Calu3 (cell line): Measurements from ENCODE around the gene UROC1. TPM values are rescaled to one million over a fixed set of nuclear protein-coding genes. Genes with fewer than 3 reads are reported as not detected.

Experiments used
- BruUV-seq: library from RNA; stranded (reverse); fragments of 400-500 nt; replicated peaks from 2 replicates; lab custom pipeline; 2021; lab: Mats Ljungman, UMichigan
- CTCF ChIA-PET: fragments of 300-600 bp; sonication (Branson Sonifier 250); formaldehyde crosslinking; loops from one replicate; lab custom pipeline; 2022; ENCODE audit warnings: antibody characterized with exemption; lab: Charles Lee
- DNase-seq: peaks from one replicate; pipeline ENCODE4 v3.0.0; 2022
- H3K27ac Mint-ChIP-seq: one replicate; pipeline ENCODE4 v1.8.0; 2022; ENCODE audit warnings: mixed read lengths; ENCODE audit not compliant: unreplicated experiment
- H3K27me3 Mint-ChIP-seq: one replicate; pipeline ENCODE4 v1.8.0; 2022; ENCODE audit warnings: mixed read lengths; ENCODE audit not compliant: unreplicated experiment
- H3K36me3 Mint-ChIP-seq: one replicate; pipeline ENCODE4 v1.8.0; 2022; ENCODE audit warnings: mild to moderate bottlenecking, moderate library complexity, mixed read lengths; ENCODE audit not compliant: insufficient read depth, unreplicated experiment
- H3K4me1 Mint-ChIP-seq: one replicate; pipeline ENCODE4 v1.8.0; 2022; ENCODE audit warnings: mild to moderate bottlenecking, low read depth, mixed read lengths; ENCODE audit not compliant: unreplicated experiment
- H3K4me3 Mint-ChIP-seq: one replicate; pipeline ENCODE4 v1.8.0; 2022; ENCODE audit warnings: mild to moderate bottlenecking, low read depth, moderate library complexity, mixed read lengths; ENCODE audit not compliant: unreplicated experiment
- H3K9me3 Mint-ChIP-seq: one replicate; pipeline ENCODE4 v1.8.0; 2022; ENCODE audit warnings: low read depth, mixed read lengths; ENCODE audit not compliant: unreplicated experiment
- intact Hi-C: fragments of 100-400 bp; cut with micrococcal nuclease; formaldehyde crosslinking; loops from one replicate; pipeline ENCODE4 v1.10.0; 2022; ENCODE audit not compliant: unreplicated experiment
- total RNA-seq: library from RNA; stranded (reverse); gene quantifications from 2 replicates; pipeline ENCODE4 v1.2.3, GENCODE V29; 2022
- TF ChIP-seq, protein P1 (sequence below): fragments of 200-600 bp; IDR thresholded peaks from one replicate; pipeline ENCODE4 v1.8.0; 2022; ENCODE audit warnings: antibody characterized with exemption; ENCODE audit not compliant: unreplicated experiment

UROC1 gene
- total RNA-seq, 1 experiment from 2014 or later, result not detected

DNA sequence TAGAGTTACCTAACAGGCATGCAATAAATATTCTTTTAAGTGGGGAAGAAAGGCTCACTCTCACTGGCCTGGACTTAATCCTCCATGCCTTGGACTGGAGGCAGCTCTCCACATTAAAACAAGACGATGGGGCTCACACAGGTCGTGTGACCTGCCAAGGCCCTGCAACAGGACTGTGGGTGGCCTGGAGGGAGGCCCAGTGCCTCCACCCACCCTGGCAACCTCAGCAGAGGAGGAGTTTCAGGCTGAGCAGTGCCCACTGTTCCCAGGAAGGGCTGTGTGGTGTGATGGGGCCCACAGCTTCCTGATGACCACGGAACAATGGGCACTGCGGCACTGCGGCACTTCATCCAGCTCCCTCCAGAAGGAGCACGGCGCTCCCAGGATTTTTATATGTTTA lies 5.5 kb downstream of the UROC1 start:
- DNase-seq, result no peak
- TF ChIP-seq, protein P1, sequence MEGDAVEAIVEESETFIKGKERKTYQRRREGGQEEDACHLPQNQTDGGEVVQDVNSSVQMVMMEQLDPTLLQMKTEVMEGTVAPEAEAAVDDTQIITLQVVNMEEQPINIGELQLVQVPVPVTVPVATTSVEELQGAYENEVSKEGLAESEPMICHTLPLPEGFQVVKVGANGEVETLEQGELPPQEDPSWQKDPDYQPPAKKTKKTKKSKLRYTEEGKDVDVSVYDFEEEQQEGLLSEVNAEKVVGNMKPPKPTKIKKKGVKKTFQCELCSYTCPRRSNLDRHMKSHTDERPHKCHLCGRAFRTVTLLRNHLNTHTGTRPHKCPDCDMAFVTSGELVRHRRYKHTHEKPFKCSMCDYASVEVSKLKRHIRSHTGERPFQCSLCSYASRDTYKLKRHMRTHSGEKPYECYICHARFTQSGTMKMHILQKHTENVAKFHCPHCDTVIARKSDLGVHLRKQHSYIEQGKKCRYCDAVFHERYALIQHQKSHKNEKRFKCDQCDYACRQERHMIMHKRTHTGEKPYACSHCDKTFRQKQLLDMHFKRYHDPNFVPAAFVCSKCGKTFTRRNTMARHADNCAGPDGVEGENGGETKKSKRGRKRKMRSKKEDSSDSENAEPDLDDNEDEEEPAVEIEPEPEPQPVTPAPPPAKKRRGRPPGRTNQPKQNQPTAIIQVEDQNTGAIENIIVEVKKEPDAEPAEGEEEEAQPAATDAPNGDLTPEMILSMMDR, result no peak
- Mint-ChIP-seq H3K4me3 (no peak overlapping the region), H3K9me3 (no peaks in the 10 kb centered on the region), H3K4me1 (peaks cover 8% of the 10 kb centered on the region), H3K27ac (no peak overlapping the region), H3K36me3 (no peaks in the 10 kb centered on the region), H3K27me3 (peaks cover 15% of the 10 kb centered on the region)
- CTCF ChIA-PET, result interaction anchor here (1.3 kb wide), 1 partner anchor 15 kb away, joined by 3 read pairs; no protein-coding TSS in a partner anchor
- no TSS peak for BruUV-seq
- intact Hi-C loops, result no loop called here

DNA sequence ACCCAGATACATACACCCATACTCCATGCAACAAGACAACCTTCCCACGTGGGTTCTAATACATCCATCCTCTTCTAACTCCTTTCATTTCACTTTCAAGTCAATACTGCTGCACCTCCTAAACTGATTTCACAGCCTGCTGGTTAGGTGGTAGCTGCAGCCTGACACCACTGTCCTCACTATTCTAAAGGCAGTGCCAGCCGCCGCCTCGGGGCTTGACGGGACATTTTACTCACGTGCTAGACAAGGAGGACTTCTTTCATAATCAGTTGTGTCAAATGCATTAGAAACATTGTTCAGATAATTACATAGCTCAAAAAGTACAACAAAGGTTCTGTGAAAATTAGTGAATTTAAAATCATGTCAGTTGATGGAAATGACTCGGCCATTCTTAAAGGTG lies 6.3 kb downstream of the UROC1 start:
- Mint-ChIP-seq H3K4me3 (no peak overlapping the region), H3K9me3 (no peaks in the 10 kb centered on the region), H3K27ac (no peak overlapping the region), H3K4me1 (peaks cover 8% of the 10 kb centered on the region), H3K27me3 (peaks cover 17% of the 10 kb centered on the region), H3K36me3 (no peaks in the 10 kb centered on the region)
- intact Hi-C loops, result no loop called here
- CTCF ChIA-PET, result no interaction called here
- TF ChIP-seq, protein P1, result no peak
- no peak for DNase-seq
- BruUV-seq, result no TSS peak

DNA sequence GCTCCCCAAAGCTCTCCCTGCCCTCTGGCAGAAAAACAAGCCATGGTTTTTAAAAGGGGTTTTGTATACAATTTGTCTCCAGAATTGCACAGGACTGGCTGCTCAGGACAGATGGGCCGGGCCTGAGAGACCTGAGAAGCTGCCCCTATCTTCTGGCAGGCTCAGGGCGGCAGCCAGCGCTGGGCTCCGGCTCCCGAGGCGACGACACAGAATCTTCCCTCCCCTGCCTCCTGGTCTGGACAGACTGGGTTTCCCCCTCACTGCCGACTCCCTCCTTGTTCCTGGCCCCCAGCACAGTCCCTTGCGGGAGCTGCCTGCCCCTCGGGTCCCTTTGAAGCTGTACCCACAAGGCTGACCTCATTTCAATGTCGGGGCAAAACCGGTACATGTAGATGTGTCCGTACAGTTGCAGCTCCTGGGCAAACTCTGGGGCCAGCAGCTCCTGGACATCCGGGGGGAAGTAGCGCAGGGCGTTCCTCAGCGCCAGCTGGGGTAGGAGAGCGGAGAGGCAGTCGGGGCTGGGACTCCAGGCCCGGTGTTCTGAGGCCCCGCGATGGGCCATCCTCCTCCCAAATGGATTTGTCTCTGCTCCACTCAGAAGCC lies 7.2 kb downstream of the UROC1 start:
- Mint-ChIP-seq H3K9me3 (no peaks in the 10 kb centered on the region), H3K36me3 (no peaks in the 10 kb centered on the region), H3K27ac (no peak overlapping the region), H3K4me1 (peaks cover 8% of the 10 kb centered on the region), H3K4me3 (no peak overlapping the region), H3K27me3 (peaks cover 26% of the 10 kb centered on the region)
- TF ChIP-seq, protein P1, result no peak
- intact Hi-C loops, result no loop called here
- CTCF ChIA-PET, result no interaction called here
- BruUV-seq, result no TSS peak
- DNase-seq, result no peak

DNA sequence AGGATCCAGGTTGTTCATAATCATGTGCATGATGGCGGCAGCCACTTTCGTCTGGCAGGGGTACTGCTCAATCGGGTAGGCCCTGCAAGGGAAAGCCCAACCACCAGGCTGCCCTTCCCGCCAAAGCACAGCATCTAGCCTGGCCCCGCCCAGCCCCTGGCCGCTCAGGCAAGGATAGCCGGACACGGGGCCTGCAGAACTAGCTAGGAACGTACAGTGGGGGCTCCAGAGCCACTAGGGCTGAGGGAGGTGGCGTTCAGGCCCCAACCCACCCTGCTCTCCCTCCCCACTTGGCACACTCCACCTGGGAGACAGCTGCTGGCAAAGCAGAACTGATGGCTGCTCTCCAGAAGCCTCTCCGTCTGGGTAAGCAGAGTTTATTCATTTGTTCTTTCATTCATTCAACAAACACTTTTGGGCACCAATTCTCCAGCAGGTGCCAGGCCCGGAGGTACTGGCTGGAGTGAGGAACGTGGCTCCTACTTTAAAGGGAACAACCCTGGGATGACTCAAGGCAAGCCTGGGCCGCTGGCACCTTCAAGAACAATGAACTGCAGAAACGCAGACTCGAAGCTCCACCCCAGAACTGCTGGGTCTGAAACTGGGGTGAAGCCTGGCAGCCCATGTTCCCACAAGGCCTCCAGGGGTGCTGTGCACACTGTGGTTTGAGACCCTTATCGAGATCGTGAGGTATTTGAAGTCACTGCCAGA lies 7.8 kb downstream of the UROC1 start:
- TF ChIP-seq, protein P1, result no peak
- peaks cover 32% of the 10 kb centered on the region for H3K27me3 Mint-ChIP-seq
- DNase-seq, result no peak
- H3K9me3 Mint-ChIP-seq, result no peaks in the 10 kb centered on the region
- H3K36me3 Mint-ChIP-seq, result no peaks in the 10 kb centered on the region
- CTCF ChIA-PET, result interaction anchor here (1.8 kb wide), 1 partner anchor 9 kb away, joined by 4 read pairs; no protein-coding TSS in a partner anchor
- BruUV-seq, result no TSS peak
- intact Hi-C loops, result no loop called here
- H3K4me3 Mint-ChIP-seq, result no peak overlapping the region
- no peak overlapping the region for H3K27ac Mint-ChIP-seq
- peaks cover 8% of the 10 kb centered on the region for H3K4me1 Mint-ChIP-seq
